Mucosa of stomach (tissue), 1 donor: ENCODE data around the gene WRAP53.

Source experiments
- H3K27me3 ChIP-seq: one replicate; pipeline ENCODE4 v1.7.0; 2013; ENCODE audit warnings: mild to moderate bottlenecking, low read length; ENCODE audit not compliant: control insufficient read depth, insufficient read depth
- H3K36me3 ChIP-seq: one replicate; pipeline ENCODE4 v1.7.0; 2013; ENCODE audit warnings: low read length; ENCODE audit not compliant: control insufficient read depth, insufficient read depth
- H3K4me1 ChIP-seq: one replicate; pipeline ENCODE4 v1.7.0; 2013; ENCODE audit warnings: mild to moderate bottlenecking, low read length; ENCODE audit not compliant: control insufficient read depth, insufficient read depth
- H3K4me3 ChIP-seq: one replicate; pipeline ENCODE4 v1.7.0; 2013; ENCODE audit warnings: low read length
- H3K9ac ChIP-seq: one replicate; pipeline ENCODE4 v1.7.0; 2013; ENCODE audit warnings: mild to moderate bottlenecking, low read length, moderate library complexity
- H3K9me3 ChIP-seq: one replicate; pipeline ENCODE4 v1.7.0; 2013; ENCODE audit warnings: mild to moderate bottlenecking, low read length, moderate library complexity; ENCODE audit not compliant: control insufficient read depth
- donor health status: Pancreatic carcinoma.

Gene WRAP53

DNA sequence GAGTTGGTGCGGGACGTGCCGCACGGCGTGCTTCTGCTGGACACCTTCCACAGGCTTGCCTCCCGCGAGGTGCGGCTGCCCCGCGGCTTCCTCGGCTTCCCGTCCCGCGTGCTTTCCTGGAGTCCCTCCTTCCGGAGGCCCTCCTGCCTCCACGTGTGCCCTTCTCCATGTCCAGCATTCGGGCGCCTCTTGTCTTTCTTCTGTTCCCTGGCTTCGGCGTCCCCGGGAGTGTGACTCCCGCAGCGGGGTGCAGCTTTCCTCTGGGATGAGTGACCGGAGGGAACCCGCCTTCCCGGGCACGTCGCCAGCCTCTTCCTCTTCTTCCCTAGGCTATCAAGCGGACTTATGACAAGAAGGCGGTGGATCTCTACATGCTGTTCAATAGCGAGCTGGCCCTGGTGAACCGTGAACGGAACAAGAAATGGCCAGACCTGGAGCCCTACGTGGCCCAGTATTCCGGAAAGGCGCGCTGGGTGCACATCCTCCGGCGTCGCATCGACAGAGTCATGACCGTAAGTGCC is 52.3 kb downstream of the WRAP53 start:
- no peak overlapping the region for H3K9ac ChIP-seq
- no peak overlapping the region for H3K4me3 ChIP-seq
- H3K4me1 ChIP-seq = peaks cover 15% of the 10 kb centered on the region

DNA sequence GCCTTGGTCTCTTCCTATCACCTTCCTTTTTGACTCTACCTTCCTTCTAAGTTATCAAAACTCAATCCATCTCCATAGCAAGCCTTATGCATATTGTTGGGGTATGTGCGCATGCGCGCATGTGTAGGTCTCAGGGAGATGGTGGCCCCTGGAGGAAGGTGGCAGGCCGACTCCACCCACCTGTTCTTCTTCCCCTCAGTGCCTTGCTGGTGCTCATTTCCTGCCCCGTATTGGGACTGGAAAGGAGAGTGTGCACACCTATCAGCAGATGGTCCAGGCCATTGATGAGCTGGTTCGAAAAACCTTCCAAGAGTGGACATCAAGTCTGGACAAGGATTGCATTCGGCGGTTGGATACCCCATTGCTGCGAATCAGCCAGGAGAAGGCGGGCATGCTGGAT is 54.5 kb downstream of the WRAP53 start:
- H3K27me3 ChIP-seq = peaks cover 4% of the 10 kb centered on the region
- no peak overlapping the region for H3K9ac ChIP-seq
- no peak overlapping the region for H3K4me3 ChIP-seq
- no peaks in the 10 kb centered on the region for H3K36me3 ChIP-seq
- no peaks in the 10 kb centered on the region for H3K9me3 ChIP-seq
- peaks cover 15% of the 10 kb centered on the region for H3K4me1 ChIP-seq

More for the DNA sequence above, 52.3 kb downstream of the WRAP53 start:
- Histone ChIP-seq H3K36me3 (no peaks in the 10 kb centered on the region), H3K27me3 (peaks cover 8% of the 10 kb centered on the region), H3K9me3 (no peaks in the 10 kb centered on the region)

DNA sequence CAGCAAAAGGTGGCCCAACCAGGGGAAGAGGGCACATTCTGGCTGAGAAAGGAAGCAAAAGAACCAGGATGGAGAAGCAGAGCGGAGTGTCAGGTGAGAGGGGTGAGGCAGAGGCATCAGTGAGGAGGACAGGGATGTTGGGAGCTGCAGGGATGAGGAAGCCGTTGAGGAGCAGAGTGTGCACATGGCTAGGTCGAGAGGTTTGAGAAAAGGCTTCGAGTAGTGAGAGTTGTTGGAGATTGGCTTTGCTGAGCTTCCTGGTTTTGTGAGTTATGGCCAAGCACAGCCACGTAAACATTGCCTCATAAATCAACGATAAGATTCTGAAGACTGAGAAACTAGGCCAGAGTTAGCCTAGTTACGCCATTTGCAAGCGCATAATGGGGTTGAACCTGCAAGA is 56.1 kb downstream of the WRAP53 start:
- Histone ChIP-seq H3K4me3 (no peak overlapping the region), H3K9me3 (no peaks in the 10 kb centered on the region), H3K36me3 (no peaks in the 10 kb centered on the region), H3K9ac (no peak overlapping the region), H3K27me3 (peaks cover 4% of the 10 kb centered on the region), H3K4me1 (peaks cover 15% of the 10 kb centered on the region)

DNA sequence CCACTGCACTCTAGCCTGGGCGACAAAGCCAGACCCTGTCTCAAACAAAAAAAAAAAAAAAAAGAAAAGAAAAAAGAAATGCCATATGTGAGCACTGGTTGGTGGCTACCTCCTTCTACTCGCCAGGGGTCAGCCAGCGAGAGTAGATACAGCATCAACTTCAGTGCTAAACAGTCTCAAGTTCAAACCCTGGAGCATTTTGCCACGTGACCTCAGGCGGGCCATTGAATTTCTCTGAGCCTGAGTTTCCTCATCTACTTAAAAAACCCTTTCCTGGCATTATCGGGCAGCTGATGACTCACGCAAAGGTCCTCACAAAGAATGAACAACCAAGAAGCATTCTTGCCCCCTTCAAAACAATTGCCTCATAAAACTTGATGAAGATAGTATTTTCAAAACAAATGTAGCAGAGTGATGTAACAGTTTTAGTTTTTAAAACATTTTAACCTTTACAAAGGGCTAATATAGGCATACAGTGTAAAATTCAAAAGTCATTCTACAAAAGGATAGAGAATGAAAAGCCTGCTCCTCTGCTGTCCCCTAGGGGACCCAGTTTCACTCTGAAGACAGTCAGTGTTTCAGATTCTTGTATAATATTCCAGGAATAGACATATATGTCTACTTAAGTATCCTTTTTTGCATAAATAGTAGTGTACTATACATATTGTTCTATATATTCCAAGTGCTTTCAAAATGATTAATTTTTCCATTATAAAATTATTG is 57.6 kb downstream of the WRAP53 start:
- H3K9me3 ChIP-seq = no peaks in the 10 kb centered on the region
- H3K4me1 ChIP-seq = peaks cover 15% of the 10 kb centered on the region
- H3K27me3 ChIP-seq = no peaks in the 10 kb centered on the region
- no peak overlapping the region for H3K4me3 ChIP-seq
- H3K9ac ChIP-seq = no peak overlapping the region
- no peaks in the 10 kb centered on the region for H3K36me3 ChIP-seq

DNA sequence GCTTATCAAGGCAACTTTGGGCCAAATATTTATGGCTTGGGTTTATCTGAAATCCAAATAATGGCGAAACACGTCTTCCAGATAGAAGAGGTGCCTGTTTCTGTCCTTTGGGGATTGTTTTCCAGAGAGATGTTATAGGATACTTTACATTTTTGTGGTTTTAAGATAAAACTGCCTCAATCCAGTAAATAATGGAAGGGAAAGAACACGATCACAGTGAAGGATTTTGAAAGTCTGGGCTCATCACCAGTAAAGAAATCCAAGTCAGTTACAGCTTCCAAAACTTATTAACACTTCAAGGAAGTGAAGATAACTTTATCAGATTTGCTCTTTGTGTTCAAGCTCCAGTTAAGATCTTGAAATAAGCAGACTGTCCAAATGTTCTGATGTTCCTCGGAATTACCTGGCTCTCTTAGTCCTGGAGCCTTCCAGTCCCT is 59.4 kb downstream of the WRAP53 start:
- peaks cover 15% of the 10 kb centered on the region for H3K4me1 ChIP-seq
- no peak overlapping the region for H3K9ac ChIP-seq

DNA sequence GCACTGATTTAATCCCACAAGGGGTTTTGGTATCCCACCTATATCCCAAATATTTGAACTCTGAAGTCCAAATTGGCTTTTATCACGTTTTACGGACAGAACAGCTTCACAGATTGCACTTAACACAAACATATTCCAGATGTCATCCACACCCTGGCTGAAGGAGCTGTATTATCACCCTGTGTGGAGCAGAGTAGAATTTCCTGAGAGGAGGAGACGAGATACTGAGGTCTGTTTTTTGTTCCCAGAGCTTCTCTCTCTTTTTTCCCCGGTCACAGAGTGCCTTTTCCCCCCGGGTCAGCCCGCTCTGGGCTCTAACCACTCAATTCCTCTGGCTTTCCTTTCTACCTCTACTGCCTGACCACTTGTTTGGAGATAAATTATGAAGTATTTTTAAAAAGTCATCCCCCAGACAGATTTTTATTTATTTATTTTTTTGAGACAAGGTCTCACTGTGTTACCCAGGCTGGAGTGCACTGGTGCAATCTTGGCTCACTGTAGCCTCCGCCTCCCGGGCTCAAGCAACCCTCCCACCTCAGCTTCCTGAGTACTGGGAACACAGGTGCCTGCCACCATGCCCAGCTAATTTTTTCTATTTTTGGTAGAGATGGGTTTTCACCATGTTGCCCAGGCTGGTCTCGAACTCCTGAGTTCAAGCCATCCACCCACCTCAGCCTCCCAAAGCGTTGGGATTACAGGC is 59.9 kb downstream of the WRAP53 start:
- Histone ChIP-seq H3K4me1 (peaks cover 14% of the 10 kb centered on the region), H3K27me3 (no peaks in the 10 kb centered on the region), H3K4me3 (no peak overlapping the region), H3K9me3 (no peaks in the 10 kb centered on the region), H3K9ac (no peak overlapping the region), H3K36me3 (no peaks in the 10 kb centered on the region)

More for the DNA sequence above, 59.4 kb downstream of the WRAP53 start:
- Histone ChIP-seq H3K27me3 (no peaks in the 10 kb centered on the region), H3K9me3 (no peaks in the 10 kb centered on the region), H3K36me3 (no peaks in the 10 kb centered on the region), H3K4me3 (no peak overlapping the region)

DNA sequence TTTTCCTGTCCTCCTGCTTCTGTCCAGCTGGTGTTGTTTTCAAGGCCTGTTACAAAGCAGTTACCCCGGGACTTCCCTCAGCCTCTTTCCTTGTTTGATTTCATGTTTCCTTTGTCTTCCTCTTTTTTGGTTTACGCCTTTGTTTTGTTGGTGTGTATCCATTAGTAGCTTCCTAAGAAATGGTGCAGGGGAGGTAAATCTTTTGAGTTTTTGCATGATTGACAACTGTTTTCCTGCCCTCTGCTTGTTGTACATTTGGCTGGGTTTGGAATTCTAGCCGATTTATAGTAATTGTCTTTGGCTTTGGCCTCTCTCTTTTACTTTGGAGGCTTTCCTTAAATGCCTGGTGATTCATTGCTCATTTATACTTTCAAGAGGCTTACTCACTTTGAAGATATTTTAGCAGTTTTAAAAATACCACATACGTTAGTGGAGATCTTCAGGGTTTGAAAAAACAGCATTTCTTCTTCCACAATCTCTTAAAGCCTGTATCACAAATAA is 62.1 kb downstream of the WRAP53 start:
- Histone ChIP-seq H3K9ac (no peak overlapping the region), H3K4me3 (no peak overlapping the region), H3K36me3 (no peaks in the 10 kb centered on the region), H3K9me3 (no peaks in the 10 kb centered on the region), H3K4me1 (no peaks in the 10 kb centered on the region), H3K27me3 (no peaks in the 10 kb centered on the region)
